ENCODE data around the gene GALNT2. TPM values are rescaled to one million over a fixed set of nuclear protein-coding genes. Genes with fewer than 3 reads are reported as not detected.

The GALNT2 gene
- polyA plus RNA-seq, 3 donors, result 19.6 to 25.6 (median 23.4) TPM

DNA sequence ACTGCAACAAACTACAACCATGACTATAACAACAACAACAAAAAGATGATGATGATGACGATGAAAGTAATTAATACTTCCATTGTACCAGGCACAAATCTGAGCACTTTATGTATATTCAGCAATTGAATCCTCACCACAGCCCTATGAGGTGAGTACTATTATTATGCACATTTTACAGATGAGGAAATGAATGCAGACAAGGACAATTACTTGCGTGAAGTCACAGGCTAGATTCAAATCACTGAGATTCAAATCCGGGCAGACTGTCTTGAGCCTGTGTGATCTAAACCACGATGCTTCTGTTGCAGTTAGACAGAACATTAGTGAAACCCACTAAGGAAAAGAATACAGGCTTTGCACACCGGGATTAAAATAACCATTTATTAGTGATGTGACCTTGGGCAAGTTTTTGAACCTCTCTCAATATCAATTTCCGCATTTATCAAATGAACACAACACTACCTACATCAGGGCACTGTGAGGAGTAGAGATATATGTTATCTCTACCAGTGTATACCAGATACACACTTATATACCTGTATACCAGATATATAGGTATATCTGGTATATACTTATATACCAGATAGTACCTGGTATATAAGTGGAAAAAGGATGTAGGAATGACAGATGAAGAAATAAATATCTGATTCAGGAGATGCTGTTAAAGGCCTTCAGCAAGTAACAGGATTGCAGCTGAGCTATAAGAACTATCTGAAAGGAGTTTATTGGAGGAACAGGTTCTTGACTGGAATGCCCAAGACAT, 34.3 kb upstream of the GALNT2 start:
- 100% methylated on average over 2 of the region's 6 CpGs for WGBS (ENCODE audit: insufficient coverage)
- no peak overlapping the region for H3K27ac ChIP-seq (ENCODE audit: low read depth in 1 of 2, low read length in 2 of 2)
- peaks cover 7 to 15% (median 10%) of the 10 kb centered on the region in 7 donors for H3K9me3 Mint-ChIP-seq
- no peak overlapping the region for H2AFZ ChIP-seq (ENCODE audit: insufficient read depth, low read depth, low read length, poor library complexity, severe bottlenecking)
- no peaks in the 10 kb centered on the region for H3K27me3 Mint-ChIP-seq (ENCODE audit: low read depth in 3 of 3)
- TF ChIP-seq, protein P1, sequence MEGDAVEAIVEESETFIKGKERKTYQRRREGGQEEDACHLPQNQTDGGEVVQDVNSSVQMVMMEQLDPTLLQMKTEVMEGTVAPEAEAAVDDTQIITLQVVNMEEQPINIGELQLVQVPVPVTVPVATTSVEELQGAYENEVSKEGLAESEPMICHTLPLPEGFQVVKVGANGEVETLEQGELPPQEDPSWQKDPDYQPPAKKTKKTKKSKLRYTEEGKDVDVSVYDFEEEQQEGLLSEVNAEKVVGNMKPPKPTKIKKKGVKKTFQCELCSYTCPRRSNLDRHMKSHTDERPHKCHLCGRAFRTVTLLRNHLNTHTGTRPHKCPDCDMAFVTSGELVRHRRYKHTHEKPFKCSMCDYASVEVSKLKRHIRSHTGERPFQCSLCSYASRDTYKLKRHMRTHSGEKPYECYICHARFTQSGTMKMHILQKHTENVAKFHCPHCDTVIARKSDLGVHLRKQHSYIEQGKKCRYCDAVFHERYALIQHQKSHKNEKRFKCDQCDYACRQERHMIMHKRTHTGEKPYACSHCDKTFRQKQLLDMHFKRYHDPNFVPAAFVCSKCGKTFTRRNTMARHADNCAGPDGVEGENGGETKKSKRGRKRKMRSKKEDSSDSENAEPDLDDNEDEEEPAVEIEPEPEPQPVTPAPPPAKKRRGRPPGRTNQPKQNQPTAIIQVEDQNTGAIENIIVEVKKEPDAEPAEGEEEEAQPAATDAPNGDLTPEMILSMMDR (IDR thresholded peaks at IDR 0.05), result no peak
- H3K4me2 ChIP-seq (replicated peaks; ENCODE audit: extremely low read depth, low read length, poor library complexity, severe bottlenecking), result no peak overlapping the region
- peaks cover 9 to 11% of the 10 kb centered on the region in 2 donors for H3K9me3 ChIP-seq (replicated peaks in 1 of 2; ENCODE audit: control insufficient read depth in 1 of 2, insufficient read depth in 1 of 2, low read length in 2 of 2)
- no peak overlapping the region for H3K9ac ChIP-seq (ENCODE audit: insufficient read depth, low read length, poor library complexity, severe bottlenecking)
- no peaks in the 10 kb centered on the region for H3K79me2 ChIP-seq (ENCODE audit: insufficient read depth, low read length)
- no peak for DNase-seq
- H4K20me1 ChIP-seq (ENCODE audit: insufficient read depth, low read length), result no peaks in the 10 kb centered on the region
- intact Hi-C loops (cut with micrococcal nuclease), result loop anchor here (5.0 kb wide), 1 partner anchor 35 kb away; the partner anchor contains the start of gene GALNT2 (in 2 of the 2)
- H3K36me3 Mint-ChIP-seq, result peaks cover 2 to 3% of the 10 kb centered on the region in 2 donors
- H3K36me3 ChIP-seq (replicated peaks in 1 of 2; ENCODE audit: control insufficient read depth in 1 of 2, insufficient read depth in 2 of 2, low read length in 2 of 2), result no peaks in the 10 kb centered on the region
- H3K4me3 ChIP-seq (replicated peaks in 1 of 3; ENCODE audit: low read depth in 2 of 3, low read length in 3 of 3), result no peak overlapping the region
- H3K27me3 ChIP-seq (ENCODE audit: control insufficient read depth in 2 of 2, insufficient read depth in 2 of 2, low read length in 2 of 2), result no peaks in the 10 kb centered on the region
- H3K4me1 Mint-ChIP-seq, result peaks cover 9% of the 10 kb centered on the region
- peak overlapping the region in 1 of 7 donors; percentile 28 for H3K27ac Mint-ChIP-seq
- H3K4me1 ChIP-seq (ENCODE audit: control insufficient read depth in 1 of 2, insufficient read depth in 2 of 2, low read length in 2 of 2), result peaks cover 11 to 14% of the 10 kb centered on the region in 2 donors
- no peak overlapping the region for H3K4me3 Mint-ChIP-seq

- Histone ChIP-seq H3K79me2 (ENCODE audit: insufficient read depth, low read length) (no peaks in the 10 kb centered on the region), H4K20me1 (ENCODE audit: insufficient read depth, low read length) (no peaks in the 10 kb centered on the region), H3K27me3 (ENCODE audit: control insufficient read depth in 2 of 2, insufficient read depth in 2 of 2, low read length in 2 of 2) (no peaks in the 10 kb centered on the region), H3K9me3 (replicated peaks in 1 of 2; ENCODE audit: control insufficient read depth in 1 of 2, insufficient read depth in 1 of 2, low read length in 2 of 2) (peaks cover 9 to 11% of the 10 kb centered on the region in 2 donors), H2AFZ (ENCODE audit: insufficient read depth, low read depth, low read length, poor library complexity, severe bottlenecking) (no peak overlapping the region), H3K4me1 (ENCODE audit: control insufficient read depth in 1 of 2, insufficient read depth in 2 of 2, low read length in 2 of 2) (peaks cover 0 to 5% of the 10 kb centered on the region in 2 donors), H3K9ac (ENCODE audit: insufficient read depth, low read length, poor library complexity, severe bottlenecking) (no peak overlapping the region), H3K36me3 (replicated peaks in 1 of 2; ENCODE audit: control insufficient read depth in 1 of 2, insufficient read depth in 2 of 2, low read length in 2 of 2) (no peaks in the 10 kb centered on the region), H3K27ac (ENCODE audit: low read depth in 1 of 2, low read length in 2 of 2) (no peak overlapping the region), H3K4me2 (replicated peaks; ENCODE audit: extremely low read depth, low read length, poor library complexity, severe bottlenecking) (no peak overlapping the region), H3K4me3 (replicated peaks in 1 of 3; ENCODE audit: low read depth in 2 of 3, low read length in 3 of 3) (no peak overlapping the region)
- 83% methylated on average over 1 of the region's 3 CpGs for WGBS (ENCODE audit: insufficient coverage)
- Mint-ChIP-seq H3K4me1 (peaks cover 4% of the 10 kb centered on the region), H3K27me3 (ENCODE audit: low read depth in 3 of 3) (no peaks in the 10 kb centered on the region), H3K36me3 (peaks cover 2 to 3% of the 10 kb centered on the region in 2 donors), H3K4me3 (no peak overlapping the region), H3K27ac (peak overlapping the region in 1 of 7 donors; percentile 33), H3K9me3 (peaks cover 7 to 16% (median 12%) of the 10 kb centered on the region in 7 donors)
- intact Hi-C loops (cut with micrococcal nuclease), result no loop called here
- TF ChIP-seq, protein P1 (IDR thresholded peaks at IDR 0.05), result no peak
- DNase-seq, result no peak
Observed at GRCh38 chr1:230037261-230037660, 29.8 kb upstream of the GALNT2 start.

Measured in CD14-positive monocyte (primary cell).